Measurements from ENCODE around the gene TNS1. TPM values are rescaled to one million over a fixed set of nuclear protein-coding genes. Genes with fewer than 3 reads are reported as not detected.

Gene TNS1
- total RNA-seq, 1 donor from 2014 or later: 0.24 TPM

- no peak overlapping the region for H2AFZ ChIP-seq (replicated peaks)
- no peak for TF ChIP-seq EZH2 (IDR thresholded peaks at IDR 0.05)
- TF ChIP-seq CTCF (IDR thresholded peaks at IDR 0.05): no peak
- no peak for TF ChIP-seq EZH2phosphoT487 (IDR thresholded peaks at IDR 0.05)
- no peaks in the 10 kb centered on the region for H4K20me1 ChIP-seq (ENCODE audit: low read depth)
- peaks cover 12% of the 10 kb centered on the region for H3K4me1 ChIP-seq
- Mint-ChIP-seq H3K9me3 (no peaks in the 10 kb centered on the region), H3K4me3 (no peak overlapping the region), H3K4me1 (peaks cover 26% of the 10 kb centered on the region), H3K36me3 (no peaks in the 10 kb centered on the region), H3K27ac (no peak overlapping the region), H3K27me3 (ENCODE audit: insufficient read depth, low read depth) (peaks cover 3% of the 10 kb centered on the region)
- no peaks in the 10 kb centered on the region for H3F3A ChIP-seq (ENCODE audit: low read depth)
- H3K9ac ChIP-seq: no peak overlapping the region
- no peaks in the 10 kb centered on the region for H3K79me2 ChIP-seq (ENCODE audit: low read depth)
- H3K4me2 ChIP-seq: no peak overlapping the region
- no peak overlapping the region for H3K4me3 ChIP-seq
- peaks cover 19% of the 10 kb centered on the region for H3K27me3 ChIP-seq
- no peak for DNase-seq (ENCODE audit: low spot score)
- H3K9me3 ChIP-seq (ENCODE audit: low read depth): no peaks in the 10 kb centered on the region
- H3K27ac ChIP-seq: no peak overlapping the region
- no peaks in the 10 kb centered on the region for H3K36me3 ChIP-seq
Observed at GRCh38 chr2:217868911-217869334, 133.9 kb downstream of the TNS1 start.

- Histone ChIP-seq H3K4me3 (no peak overlapping the region), H3F3A (ENCODE audit: low read depth) (no peaks in the 10 kb centered on the region), H4K20me1 (ENCODE audit: low read depth) (no peaks in the 10 kb centered on the region), H3K4me1 (peaks cover 12% of the 10 kb centered on the region), H3K36me3 (no peaks in the 10 kb centered on the region), H3K79me2 (ENCODE audit: low read depth) (no peaks in the 10 kb centered on the region), H3K27me3 (peaks cover 24% of the 10 kb centered on the region), H3K27ac (no peak overlapping the region), H3K4me2 (no peak overlapping the region), H2AFZ (replicated peaks) (no peak overlapping the region), H3K9me3 (ENCODE audit: low read depth) (no peaks in the 10 kb centered on the region), H3K9ac (no peak overlapping the region)
- Mint-ChIP-seq H3K4me1 (peaks cover 29% of the 10 kb centered on the region), H3K36me3 (no peaks in the 10 kb centered on the region), H3K27me3 (ENCODE audit: insufficient read depth, low read depth) (peaks cover 5% of the 10 kb centered on the region), H3K27ac (no peak overlapping the region), H3K4me3 (no peak overlapping the region), H3K9me3 (no peaks in the 10 kb centered on the region)
- DNase-seq (ENCODE audit: low spot score): no peak
- no peak for TF ChIP-seq EZH2 (IDR thresholded peaks at IDR 0.05)
- no peak for TF ChIP-seq CTCF (IDR thresholded peaks at IDR 0.05)
- TF ChIP-seq EZH2phosphoT487 (IDR thresholded peaks at IDR 0.05): no peak
Observed at GRCh38 chr2:217868265-217868892, 134.4 kb downstream of the TNS1 start.

GRCh38 chr2:217866457-217866856 is 136.3 kb downstream of the TNS1 start:
- Histone ChIP-seq H3K4me3 (no peak overlapping the region), H3K9me3 (ENCODE audit: low read depth) (no peaks in the 10 kb centered on the region), H3F3A (ENCODE audit: low read depth) (no peaks in the 10 kb centered on the region), H3K4me2 (peak overlapping the region; percentile 31), H3K9ac (no peak overlapping the region), H3K27me3 (peaks cover 35% of the 10 kb centered on the region), H3K27ac (no peak overlapping the region), H3K4me1 (peaks cover 19% of the 10 kb centered on the region), H3K36me3 (no peaks in the 10 kb centered on the region), H2AFZ (replicated peaks) (no peak overlapping the region), H3K79me2 (ENCODE audit: low read depth) (no peaks in the 10 kb centered on the region), H4K20me1 (ENCODE audit: low read depth) (no peaks in the 10 kb centered on the region)
- H3K27me3 Mint-ChIP-seq (ENCODE audit: insufficient read depth, low read depth): peaks cover 5% of the 10 kb centered on the region
- no peak overlapping the region for H3K4me3 Mint-ChIP-seq
- peak; percentile 69 for DNase-seq (ENCODE audit: low spot score)
- H3K36me3 Mint-ChIP-seq: no peaks in the 10 kb centered on the region
- peak overlapping the region; percentile 92 for H3K27ac Mint-ChIP-seq
- H3K4me1 Mint-ChIP-seq: peaks cover 33% of the 10 kb centered on the region
- no peaks in the 10 kb centered on the region for H3K9me3 Mint-ChIP-seq
- TF ChIP-seq CTCF (IDR thresholded peaks at IDR 0.05) (no peak), EZH2 (IDR thresholded peaks at IDR 0.05) (no peak), EZH2phosphoT487 (IDR thresholded peaks at IDR 0.05) (no peak)
